Keratinocyte (primary cell): ENCODE results near the gene ERFE. TPM values are rescaled to one million over a fixed set of nuclear protein-coding genes. Genes with fewer than 3 reads are reported as not detected.

Experiments
- DNase-seq: peaks from one replicate; pipeline ENCODE4 v3.0.0-alpha.2; 2011; ENCODE audit warnings: low read depth, missing footprints, low spot score
- FAIRE-seq: peaks from 2 replicates; lab custom pipeline; 2011; peaks lifted over from hg19 to GRCh38; lab: Jason Lieb, UNC
- H2AFZ ChIP-seq: 2 replicates; pipeline ENCODE4 v1.6.0; 2012; ENCODE audit warnings: low read length, control low read depth, inconsistent platforms; ENCODE audit not compliant: control insufficient read depth
- H3K27ac ChIP-seq: 2 replicates; pipeline ENCODE4 v1.5.1; 2011; ENCODE audit warnings: low read length; ENCODE audit not compliant: control insufficient read depth, insufficient read depth
- H3K27me3 ChIP-seq: 3 replicates; pipeline ENCODE4 v1.6.0; 2011; ENCODE audit warnings: low read length; ENCODE audit not compliant: control insufficient read depth, insufficient read depth; ENCODE audit errors: extremely low read depth
- H3K36me3 ChIP-seq, 2 experiments: 2 replicates in 1 of 2; 3 replicates in 1 of 2; pipeline ENCODE4 v1.5.1; 2011; ENCODE audit warnings: low read length in 2 of 2, mild to moderate bottlenecking in 1 of 2; ENCODE audit not compliant: control insufficient read depth in 2 of 2, insufficient read depth in 2 of 2; ENCODE audit errors: extremely low read depth in 1 of 2
- H3K4me1 ChIP-seq: 3 replicates; pipeline ENCODE4 v1.5.1; 2011; ENCODE audit warnings: low read length; ENCODE audit not compliant: control insufficient read depth, insufficient read depth; ENCODE audit errors: extremely low read depth
- H3K4me2 ChIP-seq: 3 replicates; pipeline ENCODE4 v1.6.0; 2011; ENCODE audit warnings: low read depth, low read length; ENCODE audit not compliant: control insufficient read depth, insufficient read depth; ENCODE audit errors: extremely low read depth
- H3K4me3 ChIP-seq, 3 experiments: fragments of 200-600 bp in 1 of 3; sonication (generic) in 1 of 3; 2 replicates in 2 of 3; 3 replicates in 1 of 3; pipeline ENCODE4 v1.5.1; 2011 to 2016; ENCODE audit warnings: low read length in 3 of 3, mild to moderate bottlenecking in 3 of 3, control low read depth in 2 of 3, inconsistent platforms in 1 of 3, low read depth in 1 of 3, mixed read lengths in 1 of 3, mixed run types in 1 of 3, moderate library complexity in 1 of 3; ENCODE audit not compliant: control insufficient read depth in 2 of 3, insufficient read depth in 2 of 3; ENCODE audit errors: extremely low read depth in 1 of 3
- H3K79me2 ChIP-seq: 2 replicates; pipeline ENCODE4 v1.6.0; 2012; ENCODE audit warnings: low read length; ENCODE audit not compliant: control insufficient read depth, insufficient read depth
- H3K9ac ChIP-seq: 3 replicates; pipeline ENCODE4 v1.6.0; 2011; ENCODE audit warnings: low read length; ENCODE audit not compliant: control insufficient read depth, insufficient read depth; ENCODE audit errors: extremely low read depth
- H3K9me1 ChIP-seq: 3 replicates; pipeline ENCODE4 v1.6.0; 2011; ENCODE audit warnings: low read length; ENCODE audit not compliant: control insufficient read depth, insufficient read depth; ENCODE audit errors: extremely low read depth
- H3K9me3 ChIP-seq: 2 replicates; pipeline ENCODE4 v1.5.1; 2012; ENCODE audit warnings: low read depth, low read length; ENCODE audit not compliant: control insufficient read depth
- H4K20me1 ChIP-seq: 3 replicates; pipeline ENCODE4 v1.6.0; 2011; ENCODE audit warnings: low read length; ENCODE audit not compliant: control insufficient read depth, insufficient read depth; ENCODE audit errors: extremely low read depth
- EZH2 ChIP-seq: IDR thresholded peaks from one replicate; pipeline ENCODE4 v1.6.1; 2012; ENCODE audit warnings: inconsistent platforms, mild to moderate bottlenecking, low read length, moderate library complexity
- dilution Hi-C: fragments of 300-500 bp; cut with MboI; formaldehyde crosslinking; loops from one replicate; pipeline ENCODE4 v1.7.0; 2020; ENCODE audit warnings: low sequenced_read_pairs; ENCODE audit not compliant: extremely low pct_ligation_motif_present
- polyA plus RNA-seq, 5 experiments: library from polyadenylated mRNA; depleted of rRNA in 3 of 5; stranded (reverse) in 3 of 5; stranded (forward) in 1 of 5; unstranded in 1 of 5; fragments of >200 nt; gene quantifications; 1 replicate in 1 of 5; 2 replicates in 3 of 5; 3 replicates in 1 of 5; pipeline versions ENCODE4 v1.2.1 to v1.2.3, GENCODE V29; 2011 to 2012; ENCODE audit warnings: missing spikeins in 2 of 5, low read depth in 1 of 5, low replicate concordance in 1 of 5
- TF ChIP-seq, protein P1 (sequence below), 3 experiments: IDR thresholded peaks in 1 of 3; conservative IDR thresholded peaks in 1 of 3; optimal IDR thresholded peaks in 1 of 3; 2 replicates in 2 of 3; 3 replicates in 1 of 3; pipeline versions ENCODE3 to v1.5.1; 2011; ENCODE audit warnings: low read length in 3 of 3, mild to moderate bottlenecking in 3 of 3, moderate library complexity in 2 of 3, control low read depth in 1 of 3, inconsistent platforms in 1 of 3; ENCODE audit not compliant: insufficient read depth in 2 of 3; ENCODE audit errors: extremely low read depth in 1 of 3

Gene ERFE
- polyA plus RNA-seq, 1 donor (not counting 4 experiments of a cell fraction or from before 2014, with no cell fraction given): 0.14 TPM

DNA sequence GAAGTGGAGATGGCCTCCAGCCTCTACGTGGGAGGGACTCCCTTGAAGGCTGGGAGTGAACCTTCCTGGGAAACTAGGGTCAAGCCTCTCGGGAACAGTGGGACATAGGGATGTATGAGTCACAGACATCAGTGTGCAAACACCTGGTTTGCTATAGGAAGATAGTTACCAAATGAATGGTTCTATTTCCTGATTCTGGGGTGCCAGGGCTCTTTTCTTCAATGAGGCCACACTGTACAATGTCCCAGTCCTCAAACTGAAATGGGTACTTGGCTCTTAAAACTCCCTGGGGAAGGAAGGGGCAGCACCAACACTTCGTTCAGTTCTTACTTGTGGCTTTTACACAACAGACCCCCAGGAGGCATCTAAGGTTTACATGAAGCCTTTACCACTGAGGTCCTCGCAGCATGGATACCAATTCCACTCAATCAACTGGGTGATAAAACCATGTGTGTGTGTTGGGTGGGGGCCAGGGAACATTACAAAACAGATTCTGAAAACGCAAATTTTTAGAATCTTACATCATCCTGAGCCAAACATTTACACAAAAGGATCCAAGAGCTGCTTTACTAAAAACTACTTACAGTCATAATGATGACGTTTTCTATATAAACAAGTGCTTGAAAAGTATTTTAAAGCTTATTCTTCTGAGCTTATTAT lies 10.4 kb downstream of the ERFE start:
- TF ChIP-seq EZH2: no peak
- TF ChIP-seq, protein P1, sequence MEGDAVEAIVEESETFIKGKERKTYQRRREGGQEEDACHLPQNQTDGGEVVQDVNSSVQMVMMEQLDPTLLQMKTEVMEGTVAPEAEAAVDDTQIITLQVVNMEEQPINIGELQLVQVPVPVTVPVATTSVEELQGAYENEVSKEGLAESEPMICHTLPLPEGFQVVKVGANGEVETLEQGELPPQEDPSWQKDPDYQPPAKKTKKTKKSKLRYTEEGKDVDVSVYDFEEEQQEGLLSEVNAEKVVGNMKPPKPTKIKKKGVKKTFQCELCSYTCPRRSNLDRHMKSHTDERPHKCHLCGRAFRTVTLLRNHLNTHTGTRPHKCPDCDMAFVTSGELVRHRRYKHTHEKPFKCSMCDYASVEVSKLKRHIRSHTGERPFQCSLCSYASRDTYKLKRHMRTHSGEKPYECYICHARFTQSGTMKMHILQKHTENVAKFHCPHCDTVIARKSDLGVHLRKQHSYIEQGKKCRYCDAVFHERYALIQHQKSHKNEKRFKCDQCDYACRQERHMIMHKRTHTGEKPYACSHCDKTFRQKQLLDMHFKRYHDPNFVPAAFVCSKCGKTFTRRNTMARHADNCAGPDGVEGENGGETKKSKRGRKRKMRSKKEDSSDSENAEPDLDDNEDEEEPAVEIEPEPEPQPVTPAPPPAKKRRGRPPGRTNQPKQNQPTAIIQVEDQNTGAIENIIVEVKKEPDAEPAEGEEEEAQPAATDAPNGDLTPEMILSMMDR (optimal IDR thresholded peaks at IDR 0.05 in 1 of 3, IDR thresholded peaks at IDR 0.05 in 1 of 3, conservative IDR thresholded peaks at IDR 0.05 in 1 of 3; ENCODE audit: extremely low read depth in 1 of 3, insufficient read depth in 2 of 3, low read length in 3 of 3): no peak
- peak overlapping the region; percentile 68 for H3K9ac ChIP-seq
- DNase-seq (peak; percentile 28), FAIRE-seq (peak; percentile 72)
- peaks cover 34% of the 10 kb centered on the region for H3K4me1 ChIP-seq
- no peaks in the 10 kb centered on the region for H3K9me3 ChIP-seq
- peak overlapping the region in 1 of 3 experiments; percentile 37 for H3K4me3 ChIP-seq
- peaks cover 19 to 54% of the 10 kb centered on the region in 2 experiments for H3K36me3 ChIP-seq
- H2AFZ ChIP-seq: no peak overlapping the region
- no peaks in the 10 kb centered on the region for H4K20me1 ChIP-seq
- dilution Hi-C loops: no loop called here
- no peaks in the 10 kb centered on the region for H3K79me2 ChIP-seq
- H3K4me2 ChIP-seq: peak overlapping the region; percentile 63
- no peaks in the 10 kb centered on the region for H3K9me1 ChIP-seq
- H3K27me3 ChIP-seq: no peaks in the 10 kb centered on the region
- peak overlapping the region; percentile 93 for H3K27ac ChIP-seq

- Histone ChIP-seq H3K79me2 (no peaks in the 10 kb centered on the region), H3K9me1 (no peaks in the 10 kb centered on the region), H3K9me3 (no peaks in the 10 kb centered on the region), H3K4me3 (peak overlapping the region in 1 of 3 experiments; percentile 37), H3K4me1 (peaks cover 35% of the 10 kb centered on the region), H3K27ac (peak overlapping the region; percentile 93), H3K9ac (peak overlapping the region; percentile 68), H2AFZ (no peak overlapping the region), H3K4me2 (peak overlapping the region; percentile 63), H3K27me3 (no peaks in the 10 kb centered on the region), H4K20me1 (no peaks in the 10 kb centered on the region), H3K36me3 (peaks cover 22 to 60% of the 10 kb centered on the region in 2 experiments)
- peak; percentile 68 for DNase-seq
- peak; percentile 99 for FAIRE-seq
- TF ChIP-seq, protein P1 (optimal IDR thresholded peaks at IDR 0.05 in 1 of 3, IDR thresholded peaks at IDR 0.05 in 1 of 3, conservative IDR thresholded peaks at IDR 0.05 in 1 of 3; ENCODE audit: extremely low read depth in 1 of 3, insufficient read depth in 2 of 3, low read length in 3 of 3): no peak
- TF ChIP-seq EZH2: no peak
- dilution Hi-C loops: no loop called here
Measured at GRCh38 chr2:238169708-238170251, 11.0 kb downstream of the ERFE start.
